HG02884 (cell line): ENCODE data around the gene PRAC2.

Source experiments
- ATAC-seq: cut with Tn5 transposase; IDR thresholded peaks from one replicate; pipeline ENCODE4 v1.9.1; 2021; ENCODE audit warnings: mild to moderate bottlenecking, moderate library complexity; ENCODE audit not compliant: unreplicated experiment

PRAC2 gene

DNA sequence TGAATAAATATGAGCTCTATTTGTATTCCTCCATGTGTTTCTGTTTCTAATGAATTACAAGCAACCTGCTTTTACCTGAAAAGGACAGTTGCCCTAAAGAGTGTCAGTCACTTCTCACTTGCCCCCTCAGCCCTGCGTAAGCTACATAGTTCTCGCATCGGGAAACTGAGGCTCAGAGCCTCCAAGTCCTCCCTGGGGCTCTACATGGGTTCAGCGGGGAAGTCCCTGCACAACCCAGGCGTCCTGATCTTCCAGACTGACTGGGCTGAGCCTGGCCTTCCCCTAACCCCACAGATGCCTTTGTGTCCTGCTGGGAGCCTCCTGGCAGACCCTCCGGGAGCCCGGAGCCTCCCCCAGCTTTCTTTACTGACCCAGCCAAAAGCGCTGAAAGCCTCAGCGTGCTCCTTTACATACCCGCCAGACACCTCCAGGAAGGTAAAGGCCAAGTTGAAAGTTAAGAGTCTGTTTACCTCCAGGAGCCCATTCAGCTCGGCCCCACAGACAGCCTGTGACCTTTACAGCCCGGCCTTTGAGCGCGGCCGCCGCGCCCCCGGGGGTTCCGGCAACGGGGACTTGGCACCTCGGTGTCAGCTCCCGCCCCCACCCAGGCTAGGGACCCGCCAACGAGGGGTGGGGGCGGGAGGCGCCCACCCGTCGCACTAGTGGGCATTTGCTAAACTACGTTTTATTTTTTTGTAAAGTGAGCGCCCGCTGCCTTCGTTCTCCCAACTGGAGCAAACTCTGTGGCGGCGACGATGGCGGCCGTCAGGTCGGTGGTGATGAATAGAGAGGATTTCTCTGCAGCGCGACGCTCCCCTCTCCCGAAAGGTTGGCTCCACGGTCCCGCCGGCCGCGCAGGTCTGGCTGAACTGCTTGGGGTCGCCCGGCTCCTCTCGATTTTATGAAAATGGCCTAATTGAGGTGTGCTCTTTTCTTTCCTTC lies 10.0 kb downstream of the PRAC2 start:
- ATAC-seq = no peak

DNA sequence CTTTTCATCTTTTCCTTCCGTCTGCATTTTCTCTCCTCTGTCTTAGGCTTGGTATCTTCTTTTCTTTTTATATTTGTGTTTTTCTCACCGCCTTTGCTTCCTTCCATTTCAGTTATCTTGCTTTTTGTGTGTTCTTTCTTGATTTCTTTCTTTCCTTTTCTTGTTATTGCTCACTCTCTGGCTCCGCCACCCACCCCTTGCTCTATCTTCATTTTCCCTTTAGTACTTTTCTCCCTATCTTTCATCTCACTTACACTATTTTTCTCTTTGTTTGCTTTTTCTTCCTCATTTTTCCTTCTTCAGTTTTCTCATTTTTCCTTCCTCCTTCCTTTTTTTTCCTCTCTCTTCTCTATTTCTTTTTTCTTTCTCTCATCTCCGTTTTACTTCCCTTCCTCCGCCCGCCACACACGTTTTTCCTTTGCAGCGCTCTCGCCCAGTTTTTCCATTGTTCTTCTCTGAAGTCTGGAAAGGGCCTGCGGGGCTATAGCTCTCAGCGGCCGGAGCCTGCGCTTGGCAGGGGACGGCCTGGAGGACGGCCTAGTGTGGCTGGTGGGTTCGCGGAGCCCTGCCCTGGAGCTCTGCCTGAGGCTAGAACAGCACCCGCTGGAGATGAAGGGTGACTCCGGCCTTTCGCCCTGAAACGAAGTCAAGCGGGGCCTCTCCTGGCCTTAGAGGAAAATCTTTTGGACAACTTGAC lies 10.8 kb downstream of the PRAC2 start:
- no peak for ATAC-seq

DNA sequence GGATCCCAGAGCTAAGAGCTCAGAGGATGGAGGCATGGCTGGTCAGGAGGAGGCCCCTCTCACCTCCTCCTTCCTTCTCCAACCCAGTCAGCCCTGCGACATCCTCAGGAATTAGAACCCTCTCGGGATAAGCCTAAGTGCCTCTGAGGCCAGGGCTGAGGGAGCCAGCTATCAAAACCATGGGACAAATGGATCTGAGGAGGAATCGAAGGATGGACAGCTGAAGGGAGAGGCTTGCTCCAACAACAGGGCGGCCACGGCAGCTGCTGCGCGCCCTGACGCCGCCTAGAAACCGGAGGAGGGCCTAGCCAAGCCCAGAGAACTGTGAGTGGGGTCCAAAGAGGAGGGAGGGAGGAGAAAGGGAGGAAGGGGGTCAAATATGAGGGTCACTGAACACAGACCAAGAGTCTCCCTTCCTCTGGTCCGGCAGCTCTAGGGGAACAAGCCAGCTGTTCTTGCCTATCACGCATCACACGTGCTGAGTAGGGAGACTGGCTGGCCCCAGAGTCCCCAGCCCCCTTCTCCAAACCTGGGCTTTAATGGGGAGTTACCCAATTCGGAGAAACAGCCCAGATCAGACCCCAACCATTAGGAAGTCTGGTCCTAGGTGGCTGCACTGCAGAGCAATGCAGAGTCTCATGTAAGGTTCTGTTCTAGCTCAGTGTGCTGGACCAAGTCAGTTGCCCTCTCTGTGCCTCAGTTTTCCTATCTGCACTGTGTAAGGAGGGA lies 11.5 kb downstream of the PRAC2 start:
- ATAC-seq = no peak

DNA sequence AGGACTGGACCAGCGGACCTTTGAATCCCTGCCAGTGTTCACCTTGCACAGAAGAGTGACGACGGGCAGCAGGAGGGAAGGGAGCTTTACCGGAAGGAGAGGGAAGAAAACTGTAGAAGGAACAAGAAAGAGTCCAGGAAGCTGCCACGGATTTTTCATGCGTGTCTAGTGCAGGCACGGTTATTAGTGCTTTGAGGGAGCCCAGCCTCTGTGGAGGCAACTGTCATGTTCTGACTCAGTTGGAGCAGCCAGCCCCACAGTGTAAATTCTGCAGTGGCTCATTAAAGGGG lies 12.0 kb downstream of the PRAC2 start:
- ATAC-seq = no peak

DNA sequence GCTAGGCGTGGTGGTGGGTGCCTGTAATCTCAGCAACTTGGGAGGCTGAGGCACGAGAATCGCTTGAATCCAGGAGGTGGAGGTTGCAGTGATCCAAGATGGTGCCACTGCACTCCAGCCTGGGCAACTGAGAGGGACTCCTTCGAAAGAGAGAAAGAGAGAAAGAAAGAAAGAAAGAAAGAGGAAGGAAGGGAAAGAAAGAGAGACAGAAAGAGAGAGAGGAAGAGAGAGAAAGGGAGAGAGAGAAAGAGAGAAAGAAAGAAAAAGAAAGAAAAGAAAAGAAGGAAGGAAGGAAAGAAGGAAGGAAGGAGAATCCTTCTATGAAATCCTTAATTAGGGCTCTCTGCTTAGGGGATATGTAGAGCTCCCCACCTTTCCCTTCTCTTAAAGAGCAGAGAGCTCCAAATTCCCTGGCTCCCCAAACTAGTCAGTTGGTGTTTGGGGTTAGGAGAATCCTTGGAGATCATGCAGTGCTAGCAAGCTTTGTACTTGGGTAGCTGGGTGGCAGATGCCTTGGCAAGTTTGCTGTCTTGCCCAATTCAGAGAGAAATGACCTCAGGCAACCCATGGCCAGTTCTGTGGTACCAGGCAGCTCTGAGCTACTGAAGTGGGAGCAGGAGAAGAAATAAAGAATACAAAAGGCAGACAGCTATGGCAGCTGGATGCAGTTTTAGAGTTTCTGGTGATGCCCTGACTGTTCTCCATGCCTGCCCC lies 14.5 kb downstream of the PRAC2 start:
- no peak for ATAC-seq

DNA sequence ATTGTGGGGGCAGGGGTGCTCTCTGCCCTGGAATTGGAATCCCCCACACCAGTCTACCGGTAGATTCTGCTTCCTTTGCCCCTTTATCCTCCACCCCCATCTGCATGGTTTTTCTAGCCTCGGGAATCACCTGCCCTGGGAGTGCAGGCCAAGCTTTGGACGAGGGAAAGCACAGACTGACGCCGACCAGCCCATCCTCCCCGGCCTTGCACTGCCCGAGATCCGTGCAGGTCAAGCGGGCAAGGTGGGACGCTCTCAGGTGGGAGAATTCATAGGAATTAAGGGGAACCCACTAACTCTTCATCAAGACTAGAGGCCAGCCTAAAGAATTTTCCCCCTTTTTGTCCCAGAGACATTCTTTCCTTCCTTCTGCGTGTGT lies 15.4 kb downstream of the PRAC2 start:
- ATAC-seq = no peak

DNA sequence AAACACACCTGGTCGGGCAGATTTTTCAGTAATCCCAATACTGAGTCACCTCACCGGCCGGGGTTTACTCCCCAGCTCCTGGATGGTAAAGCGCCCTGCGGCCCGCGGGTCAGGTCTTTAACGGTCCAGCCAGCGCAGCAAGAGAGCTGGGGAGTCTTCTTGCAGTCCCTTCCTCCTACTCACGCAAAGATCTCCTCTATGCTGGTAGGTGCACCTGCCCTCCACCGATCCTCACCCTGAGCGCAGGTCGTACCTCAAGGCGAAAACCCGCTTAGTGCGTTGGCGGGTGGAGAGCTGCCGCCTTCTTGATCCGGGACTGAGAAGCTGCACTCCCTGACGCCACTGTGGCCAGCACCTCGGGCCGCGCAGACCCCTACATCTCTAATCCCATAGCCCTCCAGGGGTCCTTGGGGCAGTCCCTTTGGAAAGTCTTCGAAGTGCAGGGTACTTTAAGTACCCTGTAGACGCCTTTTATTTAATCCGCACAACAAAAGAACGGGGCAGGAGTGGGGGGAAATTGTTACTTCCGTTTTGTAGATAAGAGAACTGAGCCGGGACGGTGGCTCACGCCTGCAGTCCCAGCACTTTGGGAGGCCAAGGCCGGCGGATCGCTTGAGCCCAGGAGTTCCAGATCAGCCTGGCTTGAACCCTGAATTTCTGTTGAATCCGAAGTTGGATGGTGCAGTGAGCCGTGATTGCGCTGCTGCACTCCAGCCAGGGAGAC lies 16.0 kb downstream of the PRAC2 start:
- no peak for ATAC-seq

DNA sequence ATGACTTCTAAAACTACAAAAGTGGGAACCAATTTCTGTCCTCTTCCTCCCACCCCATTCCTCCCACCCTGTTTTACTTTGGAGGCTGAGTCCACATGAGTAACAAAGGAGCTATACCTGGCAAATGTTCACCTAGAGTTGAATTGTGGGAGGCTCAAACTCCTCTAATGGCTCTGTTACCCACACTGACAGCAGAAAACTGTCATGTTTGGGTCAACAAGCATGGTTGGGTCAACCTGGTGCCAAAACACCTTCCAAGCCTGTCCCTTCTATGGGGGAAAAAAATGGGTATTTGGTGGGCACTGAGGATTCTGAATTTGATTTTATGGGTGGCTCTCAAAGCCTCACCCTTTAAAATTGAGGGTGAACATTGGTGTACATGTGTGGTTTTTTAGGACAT lies 17.6 kb downstream of the PRAC2 start:
- ATAC-seq = no peak

DNA sequence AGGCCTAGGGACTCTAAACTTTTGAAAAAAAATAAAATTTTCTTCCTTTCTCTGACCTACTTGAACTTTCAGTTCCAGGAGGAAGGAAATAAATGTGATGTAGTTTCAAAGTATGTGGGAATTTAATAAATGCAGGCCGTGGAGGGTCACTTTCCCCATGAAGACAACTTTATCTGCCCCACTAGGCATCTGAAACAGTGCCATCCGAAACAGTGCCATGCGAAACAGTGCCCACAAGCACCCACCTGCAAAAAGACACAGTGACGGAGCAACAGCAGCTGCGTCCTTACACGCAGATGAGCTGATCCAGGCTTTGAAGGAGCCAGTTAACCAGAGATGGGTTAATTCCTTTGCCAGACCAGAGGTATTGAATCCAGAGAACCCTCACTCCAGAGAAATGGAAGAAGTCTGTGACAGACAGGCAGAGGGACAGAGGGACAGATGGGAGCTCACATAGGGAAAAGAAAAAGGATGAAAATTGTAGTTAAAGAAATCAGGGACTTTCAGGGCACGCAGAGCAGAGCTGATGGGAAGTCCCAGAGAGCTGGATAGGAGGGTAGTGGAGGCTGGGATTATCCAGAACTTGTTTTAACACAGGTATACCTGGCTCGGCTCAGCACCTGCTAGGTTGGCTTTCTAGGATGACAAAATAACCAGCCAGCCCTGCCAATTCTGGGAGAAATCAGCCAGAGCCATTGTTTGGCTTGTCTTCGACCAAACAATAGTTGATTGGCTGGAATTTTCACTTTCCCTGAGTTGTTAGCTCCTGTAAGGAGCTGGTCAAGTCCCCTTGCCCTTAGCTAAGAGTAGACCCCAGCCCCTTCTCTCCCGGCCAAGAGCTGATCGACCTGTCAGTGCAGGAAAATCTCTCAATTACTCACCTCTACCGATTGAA lies 22.6 kb downstream of the PRAC2 start:
- no peak for ATAC-seq

DNA sequence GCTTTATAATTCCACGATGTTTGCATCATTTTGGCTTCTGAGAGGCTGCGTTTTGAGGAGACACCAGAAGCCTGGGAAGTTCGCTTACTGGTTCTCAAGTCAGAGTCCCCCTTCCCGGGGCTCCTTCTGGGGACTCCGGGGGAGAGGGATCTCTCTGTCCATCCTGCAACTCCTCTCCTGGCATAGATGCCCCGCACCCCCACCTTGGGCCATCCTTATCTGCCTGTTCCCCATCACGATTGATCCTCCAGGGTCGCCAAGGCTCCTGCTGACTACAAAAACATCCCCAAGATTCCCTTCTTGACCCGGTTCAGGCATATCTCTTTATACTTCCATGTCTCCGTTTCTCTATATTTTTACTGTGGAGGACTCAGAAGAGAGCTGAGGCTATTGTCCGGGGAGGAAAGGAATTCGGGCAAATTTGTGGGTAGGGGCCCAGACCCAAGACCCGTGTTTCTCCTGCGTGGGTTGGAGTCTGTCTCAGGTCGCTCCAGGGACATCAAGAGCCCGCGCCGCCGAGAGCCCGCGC lies 24.0 kb downstream of the PRAC2 start:
- no peak for ATAC-seq

DNA sequence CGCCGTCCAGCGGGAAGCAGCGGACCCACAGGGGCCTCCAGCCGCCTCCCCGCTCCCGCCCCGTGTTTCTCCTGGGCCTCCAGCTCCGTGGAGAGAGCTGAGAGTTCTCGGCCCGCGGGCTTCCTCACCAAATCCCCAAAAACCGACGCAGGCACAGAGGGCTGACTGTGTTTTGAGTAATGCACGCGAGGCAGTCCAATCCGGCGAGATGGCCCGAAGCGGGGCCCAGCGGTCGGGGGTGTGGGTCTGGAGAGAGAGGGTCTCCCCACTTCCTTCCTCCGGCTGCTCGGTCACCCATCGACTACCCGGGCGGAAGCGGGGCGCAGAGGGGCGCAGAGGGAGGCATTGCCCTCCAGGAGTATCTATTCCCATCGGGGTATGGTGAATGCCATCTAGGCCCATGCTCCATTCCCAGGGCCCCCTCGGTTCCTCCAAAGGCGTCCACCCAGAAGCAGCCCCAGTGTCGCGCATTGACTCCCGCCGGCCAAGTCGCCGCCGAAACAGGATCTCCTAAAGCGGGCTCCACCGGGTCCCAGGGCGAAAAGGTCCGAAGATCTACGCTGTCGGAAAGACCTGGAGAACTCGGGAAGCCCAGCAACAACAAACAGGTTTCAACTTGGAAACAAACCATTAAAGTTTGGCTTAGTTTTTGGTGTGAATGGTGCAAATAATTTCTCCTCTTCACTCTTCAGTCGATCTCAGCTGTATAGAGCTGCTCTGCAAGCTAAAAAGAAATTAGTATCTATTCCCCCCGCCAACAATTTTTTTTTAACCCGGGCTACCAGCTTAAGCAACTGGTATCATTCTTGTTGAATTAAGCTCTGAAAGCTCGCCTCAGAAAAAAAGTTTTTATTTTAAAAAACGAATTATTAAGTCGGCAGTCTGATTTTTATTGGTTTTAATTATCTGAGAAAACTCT lies 24.7 kb downstream of the PRAC2 start:
- ATAC-seq = no peak

DNA sequence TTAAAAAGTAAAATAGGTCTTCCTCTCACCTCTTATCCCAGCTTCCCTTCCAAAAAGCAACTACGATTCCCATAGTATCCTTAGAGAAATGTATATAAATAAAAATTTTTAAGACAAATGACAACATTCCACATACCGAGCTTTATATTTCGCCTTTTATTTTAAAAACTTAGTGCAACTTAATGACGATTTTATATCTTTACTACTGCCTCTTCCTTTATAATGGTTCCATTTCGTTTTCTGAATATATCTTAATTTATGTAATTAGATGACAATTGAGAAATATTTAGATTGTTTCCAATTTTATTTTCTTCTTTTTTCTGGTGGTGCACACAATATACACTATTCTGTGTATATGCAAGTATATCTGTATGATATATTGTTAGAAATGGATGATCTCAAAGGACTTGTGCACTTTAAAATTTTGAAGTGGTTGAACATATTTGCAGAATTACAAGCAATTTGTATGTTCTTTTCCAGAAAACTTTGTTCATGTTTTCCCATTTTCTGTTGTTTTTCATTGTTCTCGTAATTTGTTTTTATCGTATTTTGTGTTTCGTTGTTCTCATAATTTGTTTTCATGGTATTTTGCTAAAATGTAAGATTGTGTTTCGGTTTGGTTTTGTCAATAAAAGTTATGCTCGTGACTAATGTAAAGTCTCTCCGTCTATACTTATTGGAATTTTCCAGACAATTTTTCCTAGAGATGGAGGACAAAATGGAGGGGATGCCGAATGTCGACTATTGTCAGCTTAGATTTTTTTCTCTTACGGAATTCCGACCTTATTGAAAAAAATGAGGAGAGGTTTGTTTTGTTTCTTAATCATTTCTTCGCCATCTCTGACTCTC lies 26.0 kb downstream of the PRAC2 start:
- no peak for ATAC-seq

DNA sequence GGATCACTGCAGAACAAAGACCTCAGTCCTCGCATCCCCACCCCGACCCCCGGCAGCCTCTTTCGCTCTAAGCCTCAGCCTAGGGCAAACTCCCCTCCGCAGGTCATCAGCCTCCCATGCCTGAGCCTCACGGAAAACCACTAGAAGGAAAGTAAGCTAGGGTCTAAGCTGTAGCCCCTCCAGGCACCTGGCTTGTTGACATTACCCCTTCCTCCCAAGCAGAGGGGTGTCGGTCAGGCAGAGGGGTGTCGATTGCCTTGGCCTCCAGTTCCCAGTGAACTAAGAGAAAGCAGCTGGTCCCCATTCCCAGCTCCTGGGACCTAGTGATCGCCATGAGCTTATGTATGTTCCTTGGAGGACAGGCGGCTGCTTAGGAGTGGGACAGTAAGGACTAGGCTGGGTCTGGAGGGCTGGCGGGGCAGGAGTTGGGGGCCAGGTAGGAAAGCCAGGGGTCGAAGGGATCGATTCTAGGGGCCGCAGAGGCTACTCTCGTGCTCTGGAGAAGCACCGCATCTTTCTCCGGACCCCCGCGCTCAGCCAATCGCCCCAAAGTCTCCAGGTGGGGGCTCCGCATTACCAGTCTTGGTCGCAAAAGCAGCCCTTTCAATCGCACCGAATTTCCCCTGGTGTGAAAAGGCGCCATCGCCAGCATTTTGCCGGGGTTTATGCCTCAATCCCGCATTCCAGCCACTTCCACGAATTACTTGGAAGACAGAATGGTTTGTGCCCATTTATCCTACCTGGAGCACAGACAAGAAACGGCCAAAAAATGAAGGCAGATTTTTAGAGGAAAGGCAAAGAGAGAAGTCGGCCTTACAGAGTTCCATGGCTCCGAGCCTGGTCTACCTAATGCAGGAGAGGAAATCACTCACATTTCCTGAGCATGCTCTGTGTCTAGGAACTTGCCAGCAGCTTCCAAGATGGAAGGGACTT lies 26.9 kb downstream of the PRAC2 start:
- no peak for ATAC-seq

DNA sequence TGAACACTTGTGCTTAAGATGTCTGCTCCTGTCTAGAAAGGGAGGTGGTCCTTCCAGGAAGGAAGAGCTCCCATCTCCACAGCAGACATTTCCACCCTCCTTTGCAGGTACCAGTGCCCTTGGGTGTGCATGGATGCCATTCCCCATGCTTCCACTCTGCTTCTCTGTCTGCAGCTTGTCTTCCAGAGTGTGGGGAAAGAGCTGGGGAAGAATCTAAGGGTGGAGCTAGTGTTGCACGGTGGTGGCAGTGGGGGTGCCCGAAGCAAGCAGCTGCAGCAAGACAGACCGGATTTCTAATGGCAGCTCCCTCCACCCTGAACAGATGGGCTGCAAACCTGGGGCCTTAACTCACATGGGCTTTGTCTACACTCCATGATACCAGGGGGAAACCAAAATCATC lies 28.2 kb downstream of the PRAC2 start:
- ATAC-seq = no peak

DNA sequence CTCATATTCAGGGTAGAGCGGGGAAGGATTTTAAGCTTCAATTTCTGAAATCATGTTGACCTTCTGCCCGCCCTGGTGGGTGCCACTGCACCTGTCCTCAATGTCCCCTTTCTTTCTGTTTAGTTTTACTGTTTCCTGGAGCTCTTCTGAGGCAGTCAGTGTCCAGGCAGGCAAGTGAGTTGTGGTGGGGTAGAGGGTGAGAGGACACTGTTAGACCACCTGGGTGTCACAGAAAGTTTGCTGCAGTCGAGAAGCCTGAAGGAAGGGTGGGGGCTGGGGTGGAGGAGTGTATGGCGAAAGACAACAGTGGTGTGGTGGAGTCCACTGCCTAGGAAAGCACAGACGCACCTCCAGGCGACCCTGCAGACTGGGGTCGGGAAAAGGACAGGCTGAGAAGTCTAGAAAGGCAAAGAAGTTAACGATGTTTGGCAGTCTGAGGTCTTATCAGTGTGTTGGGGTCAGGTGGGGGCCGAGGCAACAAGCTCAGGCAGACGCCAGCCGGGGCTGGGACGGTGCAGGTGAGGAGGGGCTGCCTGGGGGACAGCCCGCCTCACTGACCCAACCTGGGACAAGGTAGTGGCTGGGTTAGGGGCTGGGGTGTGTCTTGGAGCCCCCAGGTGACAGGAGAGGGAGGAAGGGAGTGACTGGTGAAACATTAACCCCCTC lies 28.9 kb downstream of the PRAC2 start:
- no peak for ATAC-seq
